Smooth muscle cell (in vitro differentiated cells): ENCODE data around the gene AFMID. TPM values are rescaled to one million over a fixed set of nuclear protein-coding genes. Genes with fewer than 3 reads are reported as not detected.

ENCODE experiments used
- DNase-seq: peaks from one replicate; lab custom pipeline; 2025; ENCODE audit not compliant: unreplicated experiment; lab: John Stamatoyannopoulos, UW
- H2AFZ ChIP-seq: fragments of 200-600 bp; sonication (generic); 2 replicates; pipeline ENCODE4 v1.6.0; 2016; ENCODE audit warnings: antibody characterized with exemption, low read depth, mild to moderate bottlenecking
- H3F3A ChIP-seq: fragments of 200-600 bp; sonication (generic); 2 replicates; pipeline ENCODE4 v1.6.0; 2017; ENCODE audit warnings: antibody characterized with exemption, low read depth
- H3K27ac ChIP-seq: fragments of 200-600 bp; sonication (generic); 2 replicates; pipeline ENCODE4 v1.5.1; 2016; ENCODE audit warnings: low read depth, mild to moderate bottlenecking
- H3K27me3 ChIP-seq: fragments of 200-600 bp; sonication (generic); 2 replicates; pipeline ENCODE4 v1.6.1; 2016; ENCODE audit warnings: low read depth, mild to moderate bottlenecking
- H3K36me3 ChIP-seq: fragments of 200-600 bp; sonication (generic); 2 replicates; pipeline ENCODE4 v1.5.1; 2016; ENCODE audit warnings: low read depth
- H3K4me1 ChIP-seq: fragments of 200-600 bp; sonication (generic); 2 replicates; pipeline ENCODE4 v1.5.1; 2016; ENCODE audit warnings: low read depth
- H3K4me2 ChIP-seq: fragments of 200-600 bp; sonication (generic); 2 replicates; pipeline ENCODE4 v1.6.0; 2016; ENCODE audit warnings: mild to moderate bottlenecking
- H3K4me3 ChIP-seq: fragments of 200-600 bp; sonication (generic); 2 replicates; pipeline ENCODE4 v1.5.1; 2016; ENCODE audit warnings: mild to moderate bottlenecking
- H3K79me2 ChIP-seq: fragments of 200-600 bp; sonication (generic); 2 replicates; pipeline ENCODE4 v1.6.0; 2016; ENCODE audit warnings: low read depth, mild to moderate bottlenecking
- H3K9ac ChIP-seq: fragments of 200-600 bp; sonication (generic); 2 replicates; pipeline ENCODE4 v1.6.0; 2016; ENCODE audit warnings: low read depth
- H3K9me3 ChIP-seq: fragments of 200-600 bp; sonication (generic); replicated peaks from 2 replicates; pipeline ENCODE4 v1.5.1; 2016; ENCODE audit warnings: low read depth
- H4K20me1 ChIP-seq: fragments of 200-600 bp; sonication (generic); 2 replicates; pipeline ENCODE4 v1.6.0; 2016; ENCODE audit warnings: low read depth
- CTCF ChIP-seq: fragments of 200-600 bp; sonication (generic); IDR thresholded peaks from 2 replicates; pipeline ENCODE4 v1.5.1; 2017; ENCODE audit warnings: borderline replicate concordance, mild to moderate bottlenecking, antibody characterized with exemption; ENCODE audit not compliant: insufficient read depth, poor library complexity, severe bottlenecking
- WGBS: methylation state at CpG from one replicate; pipeline ENCODE4 v1.1.7; 2016; ENCODE audit warnings: low lambda C conversion rate; 5-methylcytosine and 5-hydroxymethylcytosine counted together
- polyA plus RNA-seq: library from polyadenylated mRNA; unstranded; fragments of >200 nt; fragmentation: Nextera tagmentation; extraction: Ambion mirVana; gene quantifications from 2 replicates; pipeline ENCODE4 v1.2.1, GENCODE V29; 2016
- total RNA-seq: library from RNA; depleted of rRNA; stranded (reverse); fragments of >200 nt; gene quantifications from 2 replicates; pipeline ENCODE4 v1.2.3, GENCODE V29; 2014

The AFMID gene
- total and polyA plus RNA-seq, 2 experiments from 2014 or later = 10.0 to 64.9 TPM

DNA sequence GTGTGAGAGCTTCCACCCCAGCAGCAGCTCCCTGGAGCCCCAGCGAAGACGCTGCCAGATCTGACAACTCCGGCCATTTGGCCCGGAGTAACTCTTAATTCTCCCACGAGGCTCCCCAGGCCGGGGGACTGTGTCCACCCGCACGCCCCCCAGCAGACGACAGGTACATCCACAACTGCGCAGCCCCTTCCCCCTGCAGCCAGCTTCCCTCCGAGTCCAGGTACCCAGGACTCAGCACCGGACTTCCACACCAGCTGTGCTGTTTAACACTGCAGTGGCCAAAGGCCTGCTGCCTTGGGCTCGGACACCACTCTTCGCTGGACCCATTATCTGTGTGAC is 11.6 kb upstream of the AFMID start:
- Histone ChIP-seq H4K20me1 (peaks cover 2% of the 10 kb centered on the region), H3K4me1 (no peaks in the 10 kb centered on the region), H2AFZ (no peak overlapping the region), H3K79me2 (no peaks in the 10 kb centered on the region), H3K9me3 (no peaks in the 10 kb centered on the region), H3K36me3 (no peaks in the 10 kb centered on the region), H3K4me3 (no peak overlapping the region), H3K4me2 (no peak overlapping the region), H3K27me3 (no peaks in the 10 kb centered on the region), H3F3A (peaks cover 14% of the 10 kb centered on the region), H3K27ac (no peak overlapping the region), H3K9ac (no peak overlapping the region)
- no peak for TF ChIP-seq CTCF
- WGBS = 95% methylated on average over 12 of the region's 14 CpGs
- no peak for DNase-seq

- Histone ChIP-seq H4K20me1 (no peaks in the 10 kb centered on the region), H3F3A (peaks cover 17% of the 10 kb centered on the region), H3K4me1 (no peaks in the 10 kb centered on the region), H3K27me3 (no peaks in the 10 kb centered on the region), H3K9ac (no peak overlapping the region), H3K4me3 (no peak overlapping the region), H3K27ac (no peak overlapping the region), H3K9me3 (no peaks in the 10 kb centered on the region), H3K36me3 (no peaks in the 10 kb centered on the region), H2AFZ (no peak overlapping the region), H3K79me2 (no peaks in the 10 kb centered on the region), H3K4me2 (no peak overlapping the region)
- peak; percentile 20 for DNase-seq
- WGBS = 36% methylated on average over 14 of the region's 14 CpGs
- peak; percentile 88 for TF ChIP-seq CTCF
Observed at GRCh38 chr17:78176548-78177025, 10.6 kb upstream of the AFMID start.

GRCh38 chr17:78179372-78179771 is 7.8 kb upstream of the AFMID start:
- peak overlapping the region; percentile 29 for H3K4me2 ChIP-seq
- WGBS = 66% methylated on average over 17 of the region's 17 CpGs
- peaks cover 13% of the 10 kb centered on the region for H3F3A ChIP-seq
- peak overlapping the region; percentile 78 for H3K27ac ChIP-seq
- H4K20me1 ChIP-seq = no peaks in the 10 kb centered on the region
- H3K9me3 ChIP-seq = no peaks in the 10 kb centered on the region
- H3K36me3 ChIP-seq = no peaks in the 10 kb centered on the region
- no peaks in the 10 kb centered on the region for H3K27me3 ChIP-seq
- no peak for TF ChIP-seq CTCF
- peak; percentile 24 for DNase-seq
- no peak overlapping the region for H3K4me3 ChIP-seq
- peak overlapping the region; percentile 84 for H2AFZ ChIP-seq
- peak overlapping the region; percentile 59 for H3K9ac ChIP-seq
- H3K4me1 ChIP-seq = no peaks in the 10 kb centered on the region
- H3K79me2 ChIP-seq = no peaks in the 10 kb centered on the region

DNA sequence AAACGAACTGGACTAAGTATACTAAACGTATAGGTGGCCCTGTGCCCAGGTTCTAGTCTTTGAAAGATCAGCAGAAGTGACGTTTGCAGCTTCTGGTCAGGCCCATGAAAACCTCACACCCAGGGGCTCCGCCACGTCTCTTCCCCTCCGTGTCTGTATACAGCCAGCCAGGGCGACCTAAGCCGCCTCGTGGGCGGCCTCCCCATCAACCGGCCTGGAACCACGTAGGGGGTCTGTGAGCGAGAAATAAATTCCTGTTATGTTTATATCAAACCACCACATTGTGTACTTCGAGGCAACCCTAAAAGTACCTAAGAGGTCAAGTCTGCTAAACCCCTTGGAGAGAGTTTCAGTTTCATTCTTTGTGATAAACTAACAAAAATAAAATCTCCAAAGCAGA is 7.1 kb upstream of the AFMID start:
- Histone ChIP-seq H3K9ac (peak overlapping the region; percentile 59), H3K4me1 (no peaks in the 10 kb centered on the region), H3F3A (peaks cover 13% of the 10 kb centered on the region), H3K4me2 (peak overlapping the region; percentile 29), H3K9me3 (no peaks in the 10 kb centered on the region), H4K20me1 (no peaks in the 10 kb centered on the region), H3K4me3 (no peak overlapping the region), H3K27ac (peak overlapping the region; percentile 78), H2AFZ (peak overlapping the region; percentile 84), H3K27me3 (no peaks in the 10 kb centered on the region), H3K36me3 (no peaks in the 10 kb centered on the region), H3K79me2 (no peaks in the 10 kb centered on the region)
- no peak for TF ChIP-seq CTCF
- WGBS = 76% methylated on average over 14 of the region's 14 CpGs
- DNase-seq = no peak
